AG10803 (cell line): ENCODE data around the gene GH1.

Experiments
- DNase-seq: peaks from one replicate; pipeline ENCODE4 v3.0.0; 2010; ENCODE audit warnings: low read depth
- H3K4me3 ChIP-seq: 2 replicates; pipeline ENCODE4 v1.5.1; 2011; ENCODE audit warnings: mild to moderate bottlenecking, low read length, control low read depth
- CTCF ChIP-seq: conservative IDR thresholded peaks from 2 replicates; pipeline ENCODE4 v1.5.1; 2011; ENCODE audit warnings: mild to moderate bottlenecking, low read length, control low read depth, inconsistent platforms

Gene GH1

GRCh38 chr17:63960430-63960829 is 41.8 kb upstream of the GH1 start:
- TF ChIP-seq CTCF, result no peak
- no peak overlapping the region for H3K4me3 ChIP-seq
- DNase-seq, result no peak

- H3K4me3 ChIP-seq, result no peak overlapping the region
- DNase-seq, result no peak
- TF ChIP-seq CTCF, result no peak
Observed at GRCh38 chr17:63960006-63960405, 41.4 kb upstream of the GH1 start.

GRCh38 chr17:63956296-63956920 is 37.8 kb upstream of the GH1 start:
- TF ChIP-seq CTCF, result no peak
- H3K4me3 ChIP-seq, result no peak overlapping the region
- DNase-seq, result peak; percentile 66

GRCh38 chr17:63955791-63956190 is 37.2 kb upstream of the GH1 start:
- DNase-seq, result no peak
- no peak for TF ChIP-seq CTCF

GRCh38 chr17:63955232-63955631 is 36.6 kb upstream of the GH1 start:
- H3K4me3 ChIP-seq, result no peak overlapping the region
- no peak for DNase-seq
- no peak for TF ChIP-seq CTCF

More at GRCh38 chr17:63955791-63956190, 37.2 kb upstream of the GH1 start:
- no peak overlapping the region for H3K4me3 ChIP-seq

- no peak for TF ChIP-seq CTCF
- no peak for DNase-seq
- no peak overlapping the region for H3K4me3 ChIP-seq
Observed at GRCh38 chr17:63954402-63955063, 35.9 kb upstream of the GH1 start.
